Stimulated activated CD4-positive, alpha-beta T cell treated with anti-CD3 and anti-CD28 coated beads, Interleukin-12 subunit alpha, Interleukin-12 subunit beta, amount 100 ng/mL, for 48 hours (primary cell): ENCODE data around the gene HRK.
"Not testable (repeated sequence)": the region's sequence is repeated elsewhere in the genome, so short reads cannot be mapped to it uniquely, and the experiment has no call there.

Experiments
- DNase-seq, 3 donors: peaks; one replicate each; pipeline ENCODE4 v3.0.0-alpha.2; 2020; ENCODE audit warnings: low read depth in 2 of 3, low spot score in 1 of 3

HRK gene

DNA sequence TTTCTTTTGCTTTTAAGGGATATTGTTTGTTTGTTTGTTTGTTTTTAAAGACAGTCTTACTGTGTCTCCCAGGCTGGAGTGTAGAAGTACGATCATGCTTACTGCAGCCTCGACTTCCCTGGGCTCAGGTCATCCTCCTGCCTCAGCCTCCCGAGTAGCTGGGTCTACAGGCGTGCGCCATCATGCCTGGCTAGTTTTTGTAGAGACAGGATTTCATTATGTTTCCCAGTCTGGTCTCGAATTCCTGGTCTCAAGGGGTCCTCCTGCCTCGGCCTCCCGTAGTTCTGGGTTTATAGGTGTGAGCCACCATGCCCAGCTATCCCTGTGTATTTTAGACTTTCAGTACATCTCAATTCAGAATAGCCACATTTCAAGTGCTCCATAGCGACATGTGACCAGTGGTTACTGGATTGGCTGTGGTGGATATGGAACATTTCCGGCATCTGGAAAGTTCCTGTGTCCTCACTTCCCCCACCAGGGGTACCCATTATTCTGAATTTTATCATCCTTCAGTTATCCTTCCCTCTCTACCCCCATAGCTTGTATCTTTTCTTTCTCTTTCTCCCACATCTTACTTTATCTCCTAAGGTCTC, 61.1 kb downstream of the HRK start:
- no peak for DNase-seq

DNA sequence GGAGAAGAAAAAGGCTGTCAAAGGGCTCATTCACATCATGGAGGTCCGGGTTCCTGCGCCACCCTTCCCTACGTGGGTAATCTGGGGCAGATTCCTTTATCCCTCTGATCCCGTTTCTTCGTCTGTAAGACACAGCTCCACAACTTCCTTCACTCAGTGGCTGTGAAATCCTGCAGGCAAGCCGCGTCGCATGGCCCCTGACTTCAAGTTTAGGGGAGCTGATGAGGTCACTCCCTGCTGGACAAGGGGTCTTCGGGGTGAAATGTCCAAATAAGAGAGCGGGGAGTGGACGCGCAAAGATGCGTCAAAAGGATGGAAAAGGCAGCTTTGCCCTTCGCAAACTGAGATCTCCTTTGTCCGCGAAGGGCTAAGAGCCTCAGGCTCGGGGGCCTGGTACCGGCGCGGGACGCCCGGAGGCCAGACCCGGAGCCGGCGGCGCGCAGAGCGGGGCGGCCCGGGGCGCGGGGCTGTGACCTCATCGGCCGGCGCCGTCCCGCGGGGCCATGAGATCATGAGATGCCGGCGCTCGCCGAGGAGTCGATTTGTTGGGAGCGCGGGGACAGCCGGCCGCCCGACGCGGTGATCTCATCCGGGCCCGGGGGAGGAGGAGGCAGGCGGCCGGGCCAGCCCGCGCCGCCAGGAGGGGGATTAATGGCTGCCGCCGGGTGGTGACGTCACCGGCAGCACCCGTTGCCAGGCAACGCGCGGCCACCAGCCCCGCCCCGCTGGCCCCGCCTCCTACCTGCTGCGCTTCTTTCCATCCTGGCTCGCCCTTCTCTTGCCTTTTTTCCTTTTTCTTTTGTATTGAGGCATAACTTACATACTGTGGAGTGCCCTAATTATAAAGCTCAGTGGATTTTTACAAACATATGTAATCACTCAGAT, 62.1 kb downstream of the HRK start:
- DNase-seq, result peak; percentile 80 to 83 (median 81)

DNA sequence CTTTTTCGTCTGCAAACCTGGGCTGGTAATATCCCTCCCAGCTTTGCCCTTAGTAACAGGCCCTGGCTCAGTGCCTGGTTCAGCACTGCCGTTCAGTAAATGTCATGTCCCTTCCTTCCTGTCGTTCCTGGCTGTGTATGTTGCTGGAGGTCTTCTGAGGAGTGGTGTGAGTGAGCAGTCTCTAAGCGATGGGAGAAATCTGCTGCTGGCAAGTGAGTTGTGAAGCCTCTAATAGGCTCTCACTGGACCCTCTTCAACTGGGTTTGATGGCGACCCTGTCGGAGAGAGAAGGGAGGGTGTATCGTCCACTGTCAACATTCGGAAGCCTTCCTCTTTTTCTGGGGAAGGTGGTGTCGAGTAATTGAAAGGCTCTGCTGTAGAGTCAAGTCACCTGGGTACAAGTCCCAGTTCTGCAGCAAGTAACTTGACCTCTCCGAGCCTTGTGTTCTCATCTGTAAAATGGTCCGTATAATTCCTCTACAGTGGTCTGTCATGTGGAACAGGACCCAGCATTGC, 62.8 kb downstream of the HRK start:
- DNase-seq, result no peak

DNA sequence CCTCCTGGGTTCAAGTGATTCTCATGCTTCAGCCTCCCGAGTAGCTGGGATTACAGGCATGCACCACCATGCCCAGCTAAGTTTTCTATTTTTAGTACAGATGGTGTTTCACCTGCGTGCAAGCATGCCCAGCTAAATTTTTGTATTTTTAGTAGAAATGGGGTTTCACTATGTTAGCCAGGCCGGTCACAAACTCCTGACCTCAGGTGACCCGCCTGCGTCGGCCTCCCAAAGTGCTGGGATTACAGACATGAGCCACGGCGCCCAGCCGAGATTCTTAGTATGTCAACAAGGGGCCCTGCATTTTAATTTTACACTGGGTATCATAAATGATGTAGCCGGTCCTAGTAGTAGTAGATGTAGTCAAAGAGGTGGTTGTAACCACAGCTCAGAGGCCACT, 66.5 kb downstream of the HRK start:
- DNase-seq, result not testable (repeated sequence)

DNA sequence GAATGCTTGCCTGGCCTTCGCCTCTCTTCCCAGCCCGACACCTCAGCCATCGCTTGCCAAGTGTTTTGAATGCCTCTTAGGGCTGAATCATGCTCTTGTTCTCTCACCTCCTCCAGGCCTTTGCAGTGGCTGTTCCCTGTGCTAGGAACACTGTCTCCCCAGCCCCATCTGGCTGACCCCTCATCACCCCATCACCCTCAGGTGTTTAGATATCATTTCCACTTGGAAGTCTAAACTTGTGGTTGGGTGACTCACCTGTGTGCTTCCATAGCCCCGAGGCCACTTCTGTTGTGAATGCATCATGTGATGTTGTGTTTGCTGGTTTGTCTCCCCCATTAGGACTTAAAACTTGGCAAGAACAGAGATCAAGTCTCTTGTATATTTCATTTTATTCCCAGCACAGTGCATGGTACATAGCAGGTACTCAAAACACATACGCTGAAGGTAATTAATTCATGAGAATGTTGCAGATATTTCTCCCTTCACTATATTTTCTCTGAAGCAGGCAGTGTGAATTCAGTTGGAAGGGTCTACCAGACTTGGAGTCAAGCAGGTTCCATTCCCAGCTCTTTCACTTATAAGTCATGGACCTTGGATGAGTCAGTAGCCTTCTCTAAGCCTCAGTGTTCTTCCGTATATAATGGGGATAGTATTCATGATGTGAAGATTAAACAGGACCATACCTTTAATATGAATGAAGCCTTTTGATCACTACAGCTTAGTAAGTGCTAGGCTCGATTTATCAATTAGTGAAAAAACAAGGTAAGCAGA, 67.8 kb downstream of the HRK start:
- no peak for DNase-seq

DNA sequence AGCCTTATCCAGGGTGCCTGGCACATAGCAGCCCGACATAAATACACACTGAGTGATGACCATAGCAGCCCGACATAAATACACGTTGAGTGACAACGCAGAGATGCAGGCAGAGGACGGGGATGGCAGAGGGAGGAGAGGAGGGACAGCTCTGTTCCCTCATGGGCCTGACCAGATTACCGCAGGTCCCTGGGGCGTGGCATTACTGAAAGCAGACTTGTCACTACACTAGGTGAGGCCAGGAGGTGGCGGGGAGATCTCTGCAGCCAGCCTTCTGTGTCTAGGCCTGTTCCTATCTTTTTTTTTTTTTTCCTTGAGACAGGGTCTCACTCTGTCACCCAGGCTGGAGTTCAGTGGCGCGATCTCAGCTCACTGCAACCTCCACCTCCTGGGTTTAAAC, 69.0 kb downstream of the HRK start:
- DNase-seq, result no peak

DNA sequence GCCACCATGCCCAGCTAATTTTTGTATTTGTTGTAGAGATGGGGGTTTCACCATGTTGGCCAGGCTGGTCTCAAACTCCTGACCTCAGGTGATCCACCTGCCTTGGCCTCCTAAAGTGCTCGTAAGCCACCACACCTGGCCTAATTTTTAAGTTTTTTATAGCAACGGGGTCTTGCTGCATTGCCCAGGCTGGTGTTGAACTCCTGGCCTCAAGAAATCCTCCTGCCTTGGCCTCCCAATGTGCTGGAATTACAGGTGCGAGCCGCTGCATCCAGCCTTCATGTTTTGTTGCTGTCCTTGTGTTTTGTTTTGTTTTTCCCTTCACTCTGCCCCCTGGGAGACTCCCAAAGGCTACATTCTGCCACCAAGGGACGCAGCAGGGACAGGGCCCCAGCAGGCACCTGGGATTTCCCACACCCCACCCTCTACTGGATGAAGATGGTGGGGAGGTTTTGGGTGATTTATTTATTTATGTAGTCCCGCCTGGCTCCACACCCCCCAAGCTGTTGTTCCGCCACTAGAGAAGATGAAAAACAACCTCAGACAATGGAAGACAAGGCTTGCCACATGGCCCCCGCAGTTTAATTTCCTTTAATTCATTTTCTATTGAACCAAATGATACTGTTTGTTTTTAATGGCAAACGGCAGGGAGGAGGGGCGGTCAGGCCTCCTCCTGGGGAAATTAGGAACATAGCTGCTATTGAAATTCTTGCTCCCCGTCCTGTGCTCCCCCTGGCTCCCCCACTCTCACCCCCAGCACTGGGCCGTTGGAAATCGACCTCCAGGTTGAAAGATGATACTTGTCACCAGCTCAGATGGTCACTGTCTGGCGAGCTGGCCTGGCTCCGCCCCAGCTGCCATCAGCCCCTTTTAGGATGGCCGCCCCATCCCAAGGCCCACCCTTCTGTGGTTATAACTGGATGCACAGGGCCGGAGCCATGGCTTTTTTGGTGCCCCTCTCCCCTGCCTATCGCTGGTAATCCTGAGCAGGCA, 72.8 kb downstream of the HRK start:
- DNase-seq, result no peak

DNA sequence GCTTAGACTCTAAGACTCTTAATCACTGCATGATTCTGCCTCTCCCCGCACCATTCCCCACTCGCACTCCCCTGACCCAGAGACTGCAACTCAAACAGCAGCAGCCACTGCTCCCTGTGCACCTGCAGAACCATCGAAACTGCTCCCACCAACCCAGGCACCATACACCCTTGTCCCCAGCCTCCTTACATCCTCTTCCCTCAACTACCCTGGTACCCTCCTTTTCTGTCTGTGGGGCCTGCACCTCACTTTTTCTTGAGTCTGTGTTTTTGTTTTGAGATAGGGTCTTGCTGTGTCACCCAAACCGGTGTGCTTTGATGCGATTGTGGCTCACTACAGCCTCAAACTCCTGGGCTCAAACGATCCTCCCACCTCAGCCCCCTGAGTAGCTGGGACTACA, 73.7 kb downstream of the HRK start:
- DNase-seq, result no peak

DNA sequence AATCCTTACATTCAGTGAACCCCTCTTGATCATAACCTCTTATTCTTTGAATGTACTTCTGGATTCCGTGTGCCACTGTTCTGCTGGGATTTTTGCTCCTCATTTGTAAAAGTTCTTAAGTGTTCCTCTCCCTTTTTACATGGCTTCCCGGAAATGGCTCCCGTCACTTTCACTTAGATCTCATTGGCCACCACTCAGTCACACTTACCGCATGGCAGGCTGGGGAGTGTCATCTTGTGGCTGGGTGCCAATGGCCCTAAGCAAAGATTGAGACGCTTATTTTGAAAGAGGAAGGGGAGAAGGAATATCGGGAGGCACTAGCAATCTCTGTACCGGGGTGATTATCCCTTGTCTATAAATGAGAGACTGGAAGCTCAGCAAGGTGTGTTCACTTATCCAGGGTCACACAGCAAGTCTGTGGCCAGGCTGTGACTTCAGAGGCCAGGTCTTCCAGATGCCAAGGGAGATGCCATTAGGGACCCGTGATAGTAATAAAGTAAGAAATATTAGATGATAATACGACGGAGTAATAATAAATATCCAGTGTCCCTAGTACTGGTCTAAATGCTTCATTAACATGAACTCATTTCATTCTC, 74.3 kb downstream of the HRK start:
- DNase-seq, result no peak
